DOHH2 (cell line): ENCODE results near the gene EPHB1.

ENCODE experiments used
- H3F3A ChIP-seq: fragments of 200-600 bp; sonication (generic), shearing (Covaris generic); 2 replicates; pipeline ENCODE4 v1.6.0; 2016; ENCODE audit warnings: antibody characterized with exemption, mild to moderate bottlenecking; ENCODE audit not compliant: control insufficient read depth, insufficient read depth
- H3K27ac ChIP-seq: fragments of 200-600 bp; sonication (generic); 2 replicates; pipeline ENCODE4 v1.5.1; 2014; ENCODE audit warnings: low read depth, mild to moderate bottlenecking, low read length, moderate library complexity
- H3K27me3 ChIP-seq: fragments of 200-600 bp; sonication (generic); 2 replicates; pipeline ENCODE4 v1.6.1; 2014; ENCODE audit warnings: mild to moderate bottlenecking, low read length, mixed read lengths; ENCODE audit not compliant: control insufficient read depth
- H3K36me3 ChIP-seq: fragments of 200-600 bp; sonication (generic); 2 replicates; pipeline ENCODE4 v1.6.1; 2014; ENCODE audit warnings: mild to moderate bottlenecking, low read length, moderate library complexity, mixed read lengths; ENCODE audit not compliant: control insufficient read depth
- H3K4me1 ChIP-seq: fragments of 200-600 bp; sonication (generic); 2 replicates; pipeline ENCODE4 v1.6.1; 2014; ENCODE audit warnings: mild to moderate bottlenecking, low read length, mixed read lengths; ENCODE audit not compliant: control insufficient read depth
- H3K4me2 ChIP-seq: fragments of 200-600 bp; sonication (generic); 2 replicates; pipeline ENCODE4 v1.6.0; 2014; ENCODE audit warnings: mild to moderate bottlenecking, low read length, moderate library complexity
- H3K4me3 ChIP-seq: fragments of 200-600 bp; sonication (generic); 2 replicates; pipeline ENCODE4 v1.5.1; 2014; ENCODE audit warnings: mild to moderate bottlenecking, low read length, mixed read lengths
- H3K79me2 ChIP-seq: fragments of 200-600 bp; sonication (generic); 2 replicates; pipeline ENCODE4 v1.6.1; 2014; ENCODE audit warnings: mild to moderate bottlenecking, low read length, mixed read lengths; ENCODE audit not compliant: control insufficient read depth
- H3K9me2 ChIP-seq: fragments of 200-600 bp; sonication (generic); replicated peaks from 2 replicates; pipeline ENCODE4 v1.6.1; 2014; ENCODE audit warnings: mild to moderate bottlenecking, low read length, mixed read lengths; ENCODE audit not compliant: control insufficient read depth
- H3K9me3 ChIP-seq: fragments of 200-600 bp; sonication (generic); 2 replicates; pipeline ENCODE4 v1.6.1; 2014; ENCODE audit warnings: antibody characterized with exemption, low read length, mixed read lengths; ENCODE audit not compliant: control insufficient read depth, insufficient read depth
- H4K20me1 ChIP-seq: fragments of 200-600 bp; sonication (generic); 2 replicates; pipeline ENCODE4 v1.6.0; 2014; ENCODE audit warnings: low read depth, mild to moderate bottlenecking, antibody characterized with exemption, low read length, moderate library complexity; ENCODE audit not compliant: control insufficient read depth, insufficient read depth
- EZH2phosphoT487 ChIP-seq: fragments of 200-600 bp; sonication (generic); IDR thresholded peaks from 2 replicates; pipeline ENCODE4 v1.6.1; 2017; ENCODE audit warnings: borderline replicate concordance, mild to moderate bottlenecking, antibody characterized with exemption, low read length, moderate library complexity, mixed read lengths
- TF ChIP-seq, protein P1 (sequence below): fragments of 200-600 bp; sonication (generic); IDR thresholded peaks from one replicate; pipeline ENCODE4 v1.5.1; 2014; ENCODE audit warnings: antibody characterized with exemption, mild to moderate bottlenecking, low read depth, low read length; ENCODE audit not compliant: poor library complexity, severe bottlenecking

The EPHB1 gene

DNA sequence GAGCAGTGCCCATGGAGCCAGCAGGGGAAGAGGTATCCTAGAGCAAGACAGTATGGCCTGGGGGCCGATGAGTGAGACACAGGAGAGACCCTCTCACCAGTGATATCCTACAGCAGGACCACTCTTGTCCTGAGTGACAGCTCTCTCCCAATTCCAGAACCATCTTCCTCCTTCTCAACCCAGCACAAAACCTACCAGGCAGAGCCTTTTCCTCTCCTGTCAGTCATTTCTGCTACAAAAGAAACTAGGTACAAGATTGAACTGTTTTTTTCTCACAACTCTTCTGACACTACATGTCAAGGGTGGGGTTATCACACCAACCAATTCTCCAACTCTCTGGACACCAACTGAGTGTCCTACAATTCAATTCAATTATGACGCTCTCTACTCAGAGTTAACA lies 506.6 kb downstream of the EPHB1 start:
- TF ChIP-seq EZH2phosphoT487 = no peak
- TF ChIP-seq, protein P1, sequence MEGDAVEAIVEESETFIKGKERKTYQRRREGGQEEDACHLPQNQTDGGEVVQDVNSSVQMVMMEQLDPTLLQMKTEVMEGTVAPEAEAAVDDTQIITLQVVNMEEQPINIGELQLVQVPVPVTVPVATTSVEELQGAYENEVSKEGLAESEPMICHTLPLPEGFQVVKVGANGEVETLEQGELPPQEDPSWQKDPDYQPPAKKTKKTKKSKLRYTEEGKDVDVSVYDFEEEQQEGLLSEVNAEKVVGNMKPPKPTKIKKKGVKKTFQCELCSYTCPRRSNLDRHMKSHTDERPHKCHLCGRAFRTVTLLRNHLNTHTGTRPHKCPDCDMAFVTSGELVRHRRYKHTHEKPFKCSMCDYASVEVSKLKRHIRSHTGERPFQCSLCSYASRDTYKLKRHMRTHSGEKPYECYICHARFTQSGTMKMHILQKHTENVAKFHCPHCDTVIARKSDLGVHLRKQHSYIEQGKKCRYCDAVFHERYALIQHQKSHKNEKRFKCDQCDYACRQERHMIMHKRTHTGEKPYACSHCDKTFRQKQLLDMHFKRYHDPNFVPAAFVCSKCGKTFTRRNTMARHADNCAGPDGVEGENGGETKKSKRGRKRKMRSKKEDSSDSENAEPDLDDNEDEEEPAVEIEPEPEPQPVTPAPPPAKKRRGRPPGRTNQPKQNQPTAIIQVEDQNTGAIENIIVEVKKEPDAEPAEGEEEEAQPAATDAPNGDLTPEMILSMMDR = no peak

DNA sequence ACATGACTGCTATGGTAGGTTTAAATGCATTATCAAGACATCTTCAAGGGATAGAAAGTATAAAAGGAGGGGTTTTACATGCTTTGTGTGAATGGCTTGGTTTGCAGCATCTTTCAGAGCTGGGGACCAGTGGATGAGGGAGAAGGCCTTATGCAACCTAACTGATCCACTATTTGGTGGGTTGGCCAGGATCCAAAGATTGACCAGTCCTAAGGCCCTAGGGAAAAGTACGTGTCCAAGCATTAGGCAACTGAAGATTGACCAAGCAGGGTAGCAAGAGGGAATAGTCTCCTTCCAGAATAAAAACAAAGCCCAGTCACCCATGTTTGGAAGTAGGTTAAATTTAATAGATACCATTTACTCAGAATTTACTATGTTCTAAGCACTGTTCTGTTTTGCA lies 509.3 kb downstream of the EPHB1 start:
- Histone ChIP-seq H3F3A (no peaks in the 10 kb centered on the region), H3K4me2 (no peak overlapping the region), H3K79me2 (no peaks in the 10 kb centered on the region), H4K20me1 (no peaks in the 10 kb centered on the region), H3K4me1 (no peaks in the 10 kb centered on the region), H3K27me3 (no peaks in the 10 kb centered on the region), H3K9me3 (no peaks in the 10 kb centered on the region), H3K9me2 (no peaks in the 10 kb centered on the region), H3K36me3 (no peaks in the 10 kb centered on the region), H3K27ac (no peak overlapping the region), H3K4me3 (no peak overlapping the region)
- TF ChIP-seq, protein P1 = no peak
- TF ChIP-seq EZH2phosphoT487 = no peak

More for the DNA sequence above, 506.6 kb downstream of the EPHB1 start:
- no peaks in the 10 kb centered on the region for H3F3A ChIP-seq
- H4K20me1 ChIP-seq = no peaks in the 10 kb centered on the region
- H3K79me2 ChIP-seq = no peaks in the 10 kb centered on the region
- no peak overlapping the region for H3K27ac ChIP-seq
- no peaks in the 10 kb centered on the region for H3K36me3 ChIP-seq
- no peaks in the 10 kb centered on the region for H3K9me3 ChIP-seq
- H3K27me3 ChIP-seq = no peaks in the 10 kb centered on the region
- no peak overlapping the region for H3K4me2 ChIP-seq
- no peaks in the 10 kb centered on the region for H3K4me1 ChIP-seq
- no peak overlapping the region for H3K4me3 ChIP-seq
- no peaks in the 10 kb centered on the region for H3K9me2 ChIP-seq
